ENCODE data around the gene HDAC4. TPM values are rescaled to one million over a fixed set of nuclear protein-coding genes. Genes with fewer than 3 reads are reported as not detected.

The HDAC4 gene
- total and polyA plus RNA-seq, 10 of the 15 experiments (the other 5 are each of a cell fraction or from before 2014, with no cell fraction given): 0.22 to 15.7 (median 4.8) TPM

DNA sequence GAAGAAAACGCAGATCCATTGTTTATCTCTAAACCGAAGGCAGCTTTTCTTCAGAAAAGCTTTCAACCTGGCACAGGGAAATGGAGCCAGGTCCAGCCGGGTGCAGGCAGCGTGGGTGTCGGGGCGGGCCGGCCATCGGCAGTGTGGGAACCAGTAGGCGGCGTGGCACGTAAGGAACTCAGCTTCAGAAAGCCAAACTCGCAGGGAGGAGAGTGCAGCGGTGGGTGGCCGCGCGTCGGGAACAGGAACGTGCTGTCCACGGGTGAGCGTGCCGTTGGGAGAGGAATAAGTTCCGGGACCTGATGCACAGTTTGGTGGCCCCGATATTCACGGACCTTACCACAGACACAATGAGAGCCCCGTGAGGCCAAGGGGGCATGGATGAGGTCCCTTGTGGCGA, 282.6 kb downstream of the HDAC4 start:
- TF ChIP-seq MXI1 (IDR thresholded peaks at IDR 0.05; ENCODE audit: low read depth, low read length): no peak
- no peak for TF ChIP-seq CBX3 (IDR thresholded peaks at IDR 0.05; ENCODE audit: borderline replicate concordance, low read depth)
- no peak for TF ChIP-seq ASH2L (IDR thresholded peaks at IDR 0.05; ENCODE audit: borderline replicate concordance, low read depth)
- no peak for TF ChIP-seq KAT2A (conservative IDR thresholded peaks at IDR 0.05; ENCODE audit: control insufficient read depth, low read depth, low read length)
- no peak for TF ChIP-seq FOXK2 (IDR thresholded peaks at IDR 0.05)
- no peak for TF ChIP-seq BACH1 (IDR thresholded peaks at IDR 0.05; ENCODE audit: borderline replicate concordance)
- no peak for TF ChIP-seq ATF7 (IDR thresholded peaks at IDR 0.05; ENCODE audit: low read depth)
- in situ Hi-C loops (cut with MboI) (no loop called here), intact Hi-C loops (cut with micrococcal nuclease; ENCODE audit: unreplicated experiment) (no loop called here)
- ATAC-seq (no peak), DNase-seq (ENCODE audit: low read depth, low spot score) (no peak), FAIRE-seq (no peak)
- H3K9me3 ChIP-seq (replicated peaks; ENCODE audit: control insufficient read depth, insufficient read depth, low read length): no peaks in the 10 kb centered on the region
- no TSS peak for BruUV-seq (replicated peaks)
- ChIA-PET CTCF (no interaction called here), POLR2A (no interaction called here), SMC1A (ENCODE audit: uncharacterized antibody, unreplicated experiment) (no interaction called here), RAD21 (ENCODE audit: unreplicated experiment) (no interaction called here)
- H3K27me3 ChIP-seq (replicated peaks in 1 of 2; ENCODE audit: control insufficient read depth in 2 of 2, insufficient read depth in 2 of 2, low read length in 1 of 2): no peaks in the 10 kb centered on the region
- no peaks in the 10 kb centered on the region for H3K36me3 ChIP-seq (ENCODE audit: control insufficient read depth in 2 of 2, insufficient read depth in 2 of 2, low read length in 1 of 2)
- no peak overlapping the region for H3K4me2 ChIP-seq (ENCODE audit: control insufficient read depth, insufficient read depth)
- no peak overlapping the region for H3K9ac ChIP-seq (ENCODE audit: control insufficient read depth, insufficient read depth, low read length)
- no peaks in the 10 kb centered on the region for H4K20me1 ChIP-seq (ENCODE audit: control insufficient read depth, insufficient read depth)
- peaks cover 3% of the 10 kb centered on the region; the same call in 1 of the 2 replicates for H3K4me1 ChIP-seq (ENCODE audit: control insufficient read depth, insufficient read depth, low read length)
- WGBS (ENCODE audit: insufficient coverage, insufficient replicate concordance, low lambda C conversion rate, missing lambda C conversion rate): 95% methylated on average over 26 of the region's 26 CpGs
- H3K27ac ChIP-seq (ENCODE audit: control insufficient read depth, insufficient read depth): no peak overlapping the region
- H2AFZ ChIP-seq (ENCODE audit: control insufficient read depth, low read depth, low read length): no peak overlapping the region
- H3K79me2 ChIP-seq (ENCODE audit: control insufficient read depth, insufficient read depth, low read length): no peaks in the 10 kb centered on the region
- no peak overlapping the region for H3K4me3 ChIP-seq

DNA sequence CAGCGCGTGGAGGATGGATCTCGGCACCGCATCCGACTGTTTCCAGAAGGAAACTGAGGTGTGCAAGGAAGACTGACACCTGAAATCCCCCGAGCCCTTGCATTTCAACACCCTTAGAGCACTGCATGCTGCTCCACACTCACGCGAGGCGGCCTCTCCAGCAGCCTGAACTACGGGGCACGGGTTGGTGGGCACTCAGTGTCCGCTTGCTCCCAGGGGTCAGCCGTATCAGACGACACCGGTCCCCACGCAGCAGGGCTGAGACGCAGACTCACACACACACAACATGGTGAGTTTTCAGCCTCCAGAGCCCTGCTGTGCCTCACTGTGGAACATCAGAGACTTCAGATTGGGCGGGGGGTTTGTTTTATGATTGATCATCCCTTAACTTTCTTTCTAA, 283.0 kb downstream of the HDAC4 start:
- no peaks in the 10 kb centered on the region for H4K20me1 ChIP-seq (ENCODE audit: control insufficient read depth, insufficient read depth)
- no peaks in the 10 kb centered on the region for H3K36me3 ChIP-seq (ENCODE audit: control insufficient read depth in 2 of 2, insufficient read depth in 2 of 2, low read length in 1 of 2)
- H2AFZ ChIP-seq (ENCODE audit: control insufficient read depth, low read depth, low read length): no peak overlapping the region
- WGBS (ENCODE audit: insufficient coverage, insufficient replicate concordance, low lambda C conversion rate, missing lambda C conversion rate): 87% methylated on average over 17 of the region's 18 CpGs
- H3K27ac ChIP-seq (ENCODE audit: control insufficient read depth, insufficient read depth): no peak overlapping the region
- H3K9me3 ChIP-seq (replicated peaks; ENCODE audit: control insufficient read depth, insufficient read depth, low read length): no peaks in the 10 kb centered on the region
- in situ Hi-C loops (cut with MboI): no loop called here
- no TSS peak for BruUV-seq (replicated peaks)
- ATAC-seq: no peak
- no peak overlapping the region for H3K4me2 ChIP-seq (ENCODE audit: control insufficient read depth, insufficient read depth)
- no peak overlapping the region for H3K4me3 ChIP-seq
- no peaks in the 10 kb centered on the region for H3K79me2 ChIP-seq (ENCODE audit: control insufficient read depth, insufficient read depth, low read length)
- intact Hi-C loops (cut with micrococcal nuclease; ENCODE audit: unreplicated experiment): no loop called here
- no peak overlapping the region for H3K9ac ChIP-seq (ENCODE audit: control insufficient read depth, insufficient read depth, low read length)
- ChIA-PET POLR2A (no interaction called here), RAD21 (ENCODE audit: unreplicated experiment) (no interaction called here), SMC1A (ENCODE audit: uncharacterized antibody, unreplicated experiment) (no interaction called here), CTCF (no interaction called here)
- H3K4me1 ChIP-seq (ENCODE audit: control insufficient read depth, insufficient read depth, low read length): peaks cover 3% of the 10 kb centered on the region; the same call in 1 of the 2 replicates
- no peak for FAIRE-seq
- DNase-seq (ENCODE audit: low read depth, low spot score): no peak
- H3K27me3 ChIP-seq (replicated peaks in 1 of 2; ENCODE audit: control insufficient read depth in 2 of 2, insufficient read depth in 2 of 2, low read length in 1 of 2): no peaks in the 10 kb centered on the region
- no peak for TF ChIP-seq FOXK2 (IDR thresholded peaks at IDR 0.05)
- no peak for TF ChIP-seq BHLHE40 (IDR thresholded peaks at IDR 0.05; ENCODE audit: borderline replicate concordance in 1 of 2, low read depth in 2 of 2, low read length in 1 of 2)
- TF ChIP-seq ZNF207 (IDR thresholded peaks at IDR 0.05; ENCODE audit: borderline replicate concordance): no peak
- TF ChIP-seq, protein P1, sequence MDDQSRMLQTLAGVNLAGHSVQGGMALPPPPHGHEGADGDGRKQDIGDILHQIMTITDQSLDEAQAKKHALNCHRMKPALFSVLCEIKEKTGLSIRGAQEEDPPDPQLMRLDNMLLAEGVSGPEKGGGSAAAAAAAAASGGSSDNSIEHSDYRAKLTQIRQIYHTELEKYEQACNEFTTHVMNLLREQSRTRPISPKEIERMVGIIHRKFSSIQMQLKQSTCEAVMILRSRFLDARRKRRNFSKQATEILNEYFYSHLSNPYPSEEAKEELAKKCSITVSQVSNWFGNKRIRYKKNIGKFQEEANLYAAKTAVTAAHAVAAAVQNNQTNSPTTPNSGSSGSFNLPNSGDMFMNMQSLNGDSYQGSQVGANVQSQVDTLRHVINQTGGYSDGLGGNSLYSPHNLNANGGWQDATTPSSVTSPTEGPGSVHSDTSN (IDR thresholded peaks at IDR 0.05; ENCODE audit: insufficient replicate concordance, low read depth, low read length): no peak
- TF ChIP-seq, protein P2, sequence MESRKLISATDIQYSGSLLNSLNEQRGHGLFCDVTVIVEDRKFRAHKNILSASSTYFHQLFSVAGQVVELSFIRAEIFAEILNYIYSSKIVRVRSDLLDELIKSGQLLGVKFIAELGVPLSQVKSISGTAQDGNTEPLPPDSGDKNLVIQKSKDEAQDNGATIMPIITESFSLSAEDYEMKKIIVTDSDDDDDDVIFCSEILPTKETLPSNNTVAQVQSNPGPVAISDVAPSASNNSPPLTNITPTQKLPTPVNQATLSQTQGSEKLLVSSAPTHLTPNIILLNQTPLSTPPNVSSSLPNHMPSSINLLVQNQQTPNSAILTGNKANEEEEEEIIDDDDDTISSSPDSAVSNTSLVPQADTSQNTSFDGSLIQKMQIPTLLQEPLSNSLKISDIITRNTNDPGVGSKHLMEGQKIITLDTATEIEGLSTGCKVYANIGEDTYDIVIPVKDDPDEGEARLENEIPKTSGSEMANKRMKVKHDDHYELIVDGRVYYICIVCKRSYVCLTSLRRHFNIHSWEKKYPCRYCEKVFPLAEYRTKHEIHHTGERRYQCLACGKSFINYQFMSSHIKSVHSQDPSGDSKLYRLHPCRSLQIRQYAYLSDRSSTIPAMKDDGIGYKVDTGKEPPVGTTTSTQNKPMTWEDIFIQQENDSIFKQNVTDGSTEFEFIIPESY (IDR thresholded peaks at IDR 0.05): no peak
- TF ChIP-seq, protein P3, sequence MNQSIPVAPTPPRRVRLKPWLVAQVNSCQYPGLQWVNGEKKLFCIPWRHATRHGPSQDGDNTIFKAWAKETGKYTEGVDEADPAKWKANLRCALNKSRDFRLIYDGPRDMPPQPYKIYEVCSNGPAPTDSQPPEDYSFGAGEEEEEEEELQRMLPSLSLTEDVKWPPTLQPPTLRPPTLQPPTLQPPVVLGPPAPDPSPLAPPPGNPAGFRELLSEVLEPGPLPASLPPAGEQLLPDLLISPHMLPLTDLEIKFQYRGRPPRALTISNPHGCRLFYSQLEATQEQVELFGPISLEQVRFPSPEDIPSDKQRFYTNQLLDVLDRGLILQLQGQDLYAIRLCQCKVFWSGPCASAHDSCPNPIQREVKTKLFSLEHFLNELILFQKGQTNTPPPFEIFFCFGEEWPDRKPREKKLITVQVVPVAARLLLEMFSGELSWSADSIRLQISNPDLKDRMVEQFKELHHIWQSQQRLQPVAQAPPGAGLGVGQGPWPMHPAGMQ (IDR thresholded peaks at IDR 0.05; ENCODE audit: borderline replicate concordance): no peak
- TF ChIP-seq, protein P4, sequence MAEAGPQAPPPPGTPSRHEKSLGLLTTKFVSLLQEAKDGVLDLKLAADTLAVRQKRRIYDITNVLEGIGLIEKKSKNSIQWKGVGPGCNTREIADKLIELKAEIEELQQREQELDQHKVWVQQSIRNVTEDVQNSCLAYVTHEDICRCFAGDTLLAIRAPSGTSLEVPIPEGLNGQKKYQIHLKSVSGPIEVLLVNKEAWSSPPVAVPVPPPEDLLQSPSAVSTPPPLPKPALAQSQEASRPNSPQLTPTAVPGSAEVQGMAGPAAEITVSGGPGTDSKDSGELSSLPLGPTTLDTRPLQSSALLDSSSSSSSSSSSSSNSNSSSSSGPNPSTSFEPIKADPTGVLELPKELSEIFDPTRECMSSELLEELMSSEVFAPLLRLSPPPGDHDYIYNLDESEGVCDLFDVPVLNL (IDR thresholded peaks at IDR 0.05; ENCODE audit: low read depth, low read length): no peak

Measured in GM12878 (cell line).